Muscle layer of duodenum (tissue), 2 donors: ENCODE results near the gene TRIP4.
A peak's percentile ranks its signal among the peaks of the same experiment; 100 is the strongest.
"Not testable (repeated sequence)": the region's sequence is repeated elsewhere in the genome, so short reads cannot be mapped to it uniquely, and the experiment has no call there.

Source experiments
- H3K27ac ChIP-seq: one replicate; pipeline ENCODE4 v1.7.0; 2013; ENCODE audit warnings: mild to moderate bottlenecking, low read length
- H3K27me3 ChIP-seq: one replicate; pipeline ENCODE4 v1.7.0; 2013; ENCODE audit warnings: low read depth, mild to moderate bottlenecking, control low read depth, low read length
- H3K36me3 ChIP-seq, 2 donors: one replicate each; pipeline ENCODE4 v1.7.0; 2013; ENCODE audit warnings: low read length in 2 of 2, control low read depth in 1 of 2, mild to moderate bottlenecking in 1 of 2; ENCODE audit not compliant: insufficient read depth in 2 of 2, control insufficient read depth in 1 of 2
- H3K4me1 ChIP-seq, 2 donors: one replicate each; pipeline ENCODE4 v1.7.0; 2013; ENCODE audit warnings: low read length in 2 of 2, mild to moderate bottlenecking in 2 of 2, control low read depth in 1 of 2, moderate library complexity in 1 of 2; ENCODE audit not compliant: insufficient read depth in 2 of 2, control insufficient read depth in 1 of 2
- H3K4me3 ChIP-seq, 2 donors: one replicate each; pipeline ENCODE4 v1.7.0; 2013; ENCODE audit warnings: low read length in 2 of 2, low read depth in 1 of 2, mild to moderate bottlenecking in 1 of 2
- H3K9me3 ChIP-seq, 2 donors: one replicate each; pipeline ENCODE4 v1.7.0; 2013; ENCODE audit warnings: low read length in 2 of 2, control low read depth in 1 of 2, mild to moderate bottlenecking in 1 of 2; ENCODE audit not compliant: control insufficient read depth in 1 of 2
- donor health status: healthy.

TRIP4 gene

GRCh38 chr15:64355348-64355943 is 32.2 kb upstream of the TRIP4 start:
- H3K27ac ChIP-seq = peak overlapping the region; percentile 56
- H3K9me3 ChIP-seq = no peaks in the 10 kb centered on the region
- no peaks in the 10 kb centered on the region for H3K27me3 ChIP-seq
- H3K4me1 ChIP-seq = peaks cover 10 to 14% of the 10 kb centered on the region in 2 donors
- no peaks in the 10 kb centered on the region for H3K36me3 ChIP-seq
- peak overlapping the region; percentile 68 to 94 for H3K4me3 ChIP-seq

GRCh38 chr15:64355944-64356709 is 31.5 kb upstream of the TRIP4 start, which contains the start of gene CSNK1G1:
Gene CSNK1G1 (minus strand): TSS chr15:64356173. CDS start chr15:64300499, 55,674 bp downstream.
- Histone ChIP-seq H3K27ac (peak within 1 kb of the TSS; percentile 64), H3K4me3 (peak within 1 kb of the TSS; percentile 68 to 94), H3K4me1 (peaks cover 10 to 14% of the 10 kb centered on the region in 2 donors), H3K9me3 (no peaks in the 10 kb centered on the region), H3K27me3 (no peaks in the 10 kb centered on the region), H3K36me3 (no peaks in the 10 kb centered on the region)

GRCh38 chr15:64356710-64357040 is 31.0 kb upstream of the TRIP4 start:
- H3K27ac ChIP-seq = peak overlapping the region; percentile 64
- H3K4me3 ChIP-seq = peak overlapping the region; percentile 68 to 94

GRCh38 chr15:64361259-64361658 is 26.4 kb upstream of the TRIP4 start:
- Histone ChIP-seq H3K27me3 (no peaks in the 10 kb centered on the region), H3K27ac (no peak overlapping the region), H3K9me3 (no peaks in the 10 kb centered on the region), H3K4me1 (peaks cover 0 to 4% of the 10 kb centered on the region in 2 donors), H3K36me3 (no peaks in the 10 kb centered on the region), H3K4me3 (no peak overlapping the region)

More at GRCh38 chr15:64356710-64357040, 31.0 kb upstream of the TRIP4 start:
- Histone ChIP-seq H3K9me3 (no peaks in the 10 kb centered on the region), H3K36me3 (no peaks in the 10 kb centered on the region), H3K27me3 (no peaks in the 10 kb centered on the region), H3K4me1 (peaks cover 10 to 14% of the 10 kb centered on the region in 2 donors)

- H3K27ac ChIP-seq = no peak overlapping the region
- no peak overlapping the region for H3K4me3 ChIP-seq
- H3K9me3 ChIP-seq = no peaks in the 10 kb centered on the region
- H3K27me3 ChIP-seq = no peaks in the 10 kb centered on the region
- no peaks in the 10 kb centered on the region for H3K36me3 ChIP-seq
- H3K4me1 ChIP-seq = no peaks in the 10 kb centered on the region
Observed at GRCh38 chr15:64369078-64369607, 18.5 kb upstream of the TRIP4 start.

- H3K36me3 ChIP-seq, H3K9me3 ChIP-seq, H3K27ac ChIP-seq, H3K27me3 ChIP-seq, H3K4me1 ChIP-seq, H3K4me3 ChIP-seq: not testable (repeated sequence)
Observed at GRCh38 chr15:64371383-64371782, 16.3 kb upstream of the TRIP4 start.

- Histone ChIP-seq H3K4me3 (no peak overlapping the region), H3K4me1 (no peaks in the 10 kb centered on the region), H3K27ac (no peak overlapping the region), H3K9me3 (no peaks in the 10 kb centered on the region), H3K36me3 (no peaks in the 10 kb centered on the region), H3K27me3 (no peaks in the 10 kb centered on the region)
Observed at GRCh38 chr15:64373360-64373759, 14.3 kb upstream of the TRIP4 start.

GRCh38 chr15:64379216-64379960 is 8.2 kb upstream of the TRIP4 start:
- H3K4me3 ChIP-seq = no peak overlapping the region
- no peak overlapping the region for H3K27ac ChIP-seq
- no peaks in the 10 kb centered on the region for H3K9me3 ChIP-seq
- H3K4me1 ChIP-seq = peaks cover 3 to 7% of the 10 kb centered on the region in 2 donors
- no peaks in the 10 kb centered on the region for H3K27me3 ChIP-seq
- no peaks in the 10 kb centered on the region for H3K36me3 ChIP-seq

- H3K27me3 ChIP-seq, H3K36me3 ChIP-seq, H3K9me3 ChIP-seq, H3K27ac ChIP-seq, H3K4me1 ChIP-seq: not testable (repeated sequence)
- peak overlapping the region; percentile 87 to 88 for H3K4me3 ChIP-seq
Observed at GRCh38 chr15:64380130-64380870, 7.3 kb upstream of the TRIP4 start.

GRCh38 chr15:64381000-64381751 is 6.5 kb upstream of the TRIP4 start, which contains the start of gene PCLAF:
Gene PCLAF (minus strand): TSS chr15:64381441. CDS start chr15:64381371, 70 bp downstream.
- peaks cover 3 to 7% of the 10 kb centered on the region in 2 donors for H3K4me1 ChIP-seq
- peak within 1 kb of the TSS; percentile 87 to 88 for H3K4me3 ChIP-seq
- H3K27me3 ChIP-seq = no peaks in the 10 kb centered on the region
- no peak within 1 kb of the TSS for H3K27ac ChIP-seq
- H3K36me3 ChIP-seq = no peaks in the 10 kb centered on the region
- no peaks in the 10 kb centered on the region for H3K9me3 ChIP-seq
